ENCODE measurements around the gene ELAVL4.

The ELAVL4 gene

DNA sequence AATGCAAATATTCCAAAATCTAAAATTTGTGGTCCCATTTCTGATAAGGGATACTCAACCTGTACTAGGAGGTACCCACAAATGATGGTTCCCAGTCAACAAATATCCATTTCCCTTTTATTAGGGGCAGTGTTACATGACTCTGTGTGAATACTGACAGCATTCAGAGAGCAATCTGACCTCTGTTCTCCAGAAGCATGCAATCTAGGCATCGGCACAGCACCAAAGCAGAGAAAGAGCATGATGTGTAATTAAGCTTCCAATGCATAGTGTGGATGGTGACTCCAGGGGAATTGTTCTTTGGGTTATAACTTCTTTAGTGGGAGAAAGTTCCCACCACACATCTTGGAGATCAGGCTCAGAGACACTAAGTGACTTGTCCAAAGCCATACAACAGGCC is 71.6 kb downstream of the ELAVL4 start:
- DNase-seq (ENCODE audit: low read depth in 2 of 2): no peak

DNA sequence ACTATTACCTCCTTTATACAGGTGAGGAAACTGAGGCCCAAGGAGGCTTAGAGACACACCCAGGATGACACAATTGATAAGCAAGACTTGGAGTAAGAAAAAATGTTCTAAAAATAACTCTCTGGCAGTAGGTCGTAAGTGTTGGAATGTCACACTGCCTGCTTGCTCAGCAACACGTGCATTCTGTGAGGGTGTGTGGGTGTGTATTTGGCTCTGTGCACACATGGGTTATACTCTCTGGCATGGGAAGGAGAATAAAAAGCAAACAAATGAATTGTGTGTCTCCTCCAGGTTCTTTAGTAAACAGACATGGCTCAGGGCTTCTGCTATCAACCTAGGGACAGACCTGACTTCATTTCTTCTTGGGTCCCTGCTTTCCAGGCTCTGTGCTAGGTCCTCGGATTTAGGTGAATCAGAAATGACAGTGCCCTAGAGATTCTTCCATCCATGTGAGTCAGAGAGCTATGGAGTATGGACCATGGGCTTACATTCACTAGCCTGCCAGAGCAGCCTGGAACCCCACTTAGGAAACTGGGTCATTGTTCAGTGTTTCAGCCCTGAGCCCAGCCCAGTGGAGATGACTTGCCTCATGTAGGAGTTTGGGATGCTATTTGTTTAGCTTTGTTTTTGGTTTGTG is 72.4 kb downstream of the ELAVL4 start:
- no peak for DNase-seq (ENCODE audit: low read depth in 2 of 2)

DNA sequence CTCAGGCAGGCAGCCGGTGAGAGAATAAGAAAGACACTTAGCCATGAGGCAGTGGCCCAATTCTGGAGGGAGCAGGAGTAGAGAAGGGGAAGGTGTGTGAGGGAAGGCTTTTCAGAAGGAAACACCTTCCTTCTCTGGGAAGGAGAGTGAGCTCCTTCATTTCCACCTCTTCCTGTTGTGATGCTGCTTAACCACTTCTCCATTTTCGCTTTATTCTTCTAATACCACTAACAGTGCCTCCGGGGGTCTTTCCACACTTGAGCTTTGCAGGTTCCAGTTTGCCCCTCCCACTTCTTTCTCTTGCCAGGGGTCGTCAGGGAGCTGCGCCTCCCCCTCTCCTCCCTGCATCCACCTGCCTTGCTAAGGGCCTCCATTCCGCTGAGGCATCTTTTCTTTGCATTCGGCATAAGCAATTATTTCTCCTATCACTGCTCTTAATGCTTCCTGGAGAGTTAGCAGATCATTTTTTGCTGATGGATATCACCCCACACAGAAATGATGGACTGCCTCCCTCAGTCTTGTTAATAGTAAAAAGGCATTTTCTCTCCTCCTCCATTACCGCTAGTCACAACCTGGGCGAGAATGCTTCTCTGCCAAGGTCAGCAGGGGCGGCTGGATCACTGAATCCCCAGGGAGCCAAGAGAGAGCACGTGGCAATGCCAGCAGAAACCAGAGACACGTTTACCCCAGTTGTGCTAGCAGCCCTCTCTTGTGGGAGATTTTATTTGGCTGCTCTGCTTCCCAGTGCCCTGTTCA is 74.8 kb downstream of the ELAVL4 start:
- DNase-seq (ENCODE audit: low read depth in 2 of 2): no peak

DNA sequence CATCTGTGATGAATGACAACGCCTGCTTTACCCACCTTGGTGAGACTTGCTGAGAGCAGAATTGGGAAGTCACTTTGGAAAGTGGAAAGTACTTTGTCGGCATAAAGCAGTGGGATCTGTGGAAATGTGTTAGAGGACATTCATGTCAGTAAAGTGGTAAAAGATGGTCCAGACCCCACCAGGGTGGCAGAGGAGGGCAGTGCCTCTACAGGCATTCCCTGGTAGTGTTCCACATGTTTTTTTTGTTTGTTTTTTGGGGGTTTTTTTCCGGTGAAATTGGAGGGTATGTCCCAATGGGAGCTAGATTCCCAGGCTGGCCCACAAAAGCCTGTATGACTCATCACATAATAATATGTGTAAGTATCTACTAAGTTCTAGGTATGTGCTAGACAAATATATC is 80.6 kb downstream of the ELAVL4 start:
- DNase-seq (ENCODE audit: low read depth in 2 of 2): no peak

DNA sequence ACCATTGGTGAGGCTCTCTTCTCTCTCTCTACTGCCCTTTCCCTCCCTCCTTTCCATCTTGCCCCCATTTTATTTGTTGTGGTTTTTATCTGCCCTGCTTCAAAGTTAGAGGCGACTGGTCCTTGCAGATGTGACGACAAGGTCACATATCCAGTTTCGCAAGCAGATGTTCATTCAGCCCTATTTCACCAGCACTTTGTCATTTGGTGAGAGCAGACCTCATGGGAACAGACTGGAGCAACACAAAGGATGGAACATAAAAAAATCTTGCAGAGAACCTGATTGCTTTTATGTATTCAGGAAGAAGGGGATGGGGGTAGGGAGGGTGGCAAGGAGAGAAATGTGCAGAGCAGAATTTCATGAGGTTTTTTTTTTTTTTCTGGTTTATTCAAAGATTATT is 84.3 kb downstream of the ELAVL4 start:
- no peak for DNase-seq (ENCODE audit: low read depth in 2 of 2)

DNA sequence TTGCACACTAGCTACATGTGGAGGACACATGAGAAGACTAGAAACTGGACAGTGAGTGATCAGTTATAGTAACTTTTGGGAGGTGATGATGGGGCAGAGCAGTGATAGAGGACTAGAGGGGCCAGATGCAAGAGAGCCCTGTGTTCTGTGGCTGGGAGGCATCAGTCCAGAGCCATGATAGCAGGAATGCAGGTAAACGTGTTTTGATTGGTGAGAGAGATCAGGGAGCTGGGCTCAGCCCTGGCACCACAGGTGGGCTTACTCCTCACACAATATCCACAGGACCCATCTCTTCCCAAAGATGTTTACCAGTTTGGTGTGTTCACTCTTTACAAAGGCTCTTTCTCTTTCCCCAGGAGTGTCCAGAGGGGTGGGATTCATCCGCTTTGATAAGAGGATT is 86.5 kb downstream of the ELAVL4 start:
- DNase-seq (ENCODE audit: low read depth in 2 of 2): no peak

DNA sequence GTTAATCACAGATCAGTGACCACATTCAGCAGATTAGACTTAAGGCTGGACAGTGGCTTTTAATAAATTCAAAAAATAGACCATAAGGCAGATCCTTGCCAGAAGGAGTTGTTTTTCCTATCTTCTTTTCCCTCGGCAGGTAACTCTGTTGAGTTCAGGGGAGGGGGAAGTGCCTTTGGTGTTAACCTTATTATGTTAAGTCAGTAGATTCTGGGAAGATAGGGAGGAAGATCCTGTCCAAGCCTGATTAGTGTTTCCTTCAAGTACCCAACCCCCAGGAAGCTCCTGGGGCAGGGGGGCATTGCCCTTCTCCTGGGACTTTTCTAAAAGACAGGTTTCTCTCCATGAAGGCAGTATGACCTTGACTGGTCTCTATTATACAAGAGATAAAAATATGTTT is 87.4 kb downstream of the ELAVL4 start:
- DNase-seq (ENCODE audit: low read depth in 2 of 2): no peak

DNA sequence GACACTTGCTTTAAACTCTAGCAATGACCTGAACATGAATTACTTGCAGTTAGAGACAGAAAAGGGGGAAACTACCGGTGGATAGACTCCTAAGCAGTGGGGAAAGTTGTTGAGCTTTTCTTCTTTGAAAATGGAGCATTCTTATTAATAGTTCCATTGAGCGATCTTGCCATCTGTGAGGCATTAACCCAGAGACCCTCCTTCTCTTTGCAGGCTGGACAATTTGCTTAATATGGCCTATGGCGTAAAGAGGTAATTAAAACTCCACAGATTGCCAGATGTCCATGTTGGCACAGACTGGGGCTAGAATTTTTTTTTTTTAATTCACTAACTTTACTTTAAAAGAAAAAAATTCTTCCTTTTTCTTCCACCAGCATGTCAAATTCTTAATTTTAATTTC is 88.5 kb downstream of the ELAVL4 start:
- no peak for DNase-seq (ENCODE audit: low read depth in 2 of 2)

DNA sequence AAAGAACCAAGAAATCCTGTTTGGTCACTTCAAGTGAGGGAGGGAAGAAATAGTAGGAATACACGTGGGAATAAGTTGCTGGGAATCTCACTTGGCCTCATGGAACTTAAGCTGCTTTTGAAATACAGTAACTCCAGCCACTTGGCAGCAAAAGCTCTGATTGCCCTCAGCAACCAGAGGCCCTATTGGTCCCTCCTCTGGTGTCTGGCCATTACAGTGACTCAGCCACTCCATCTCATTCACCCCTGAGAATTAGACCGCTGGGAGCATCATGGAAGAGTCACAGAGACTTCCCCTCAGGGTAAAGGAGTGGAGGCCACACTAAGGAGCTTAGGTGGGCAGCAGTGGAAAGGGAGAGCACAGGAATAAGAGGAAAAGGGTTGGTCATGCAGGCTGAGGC is 99.6 kb downstream of the ELAVL4 start:
- no peak for DNase-seq (ENCODE audit: low read depth in 2 of 2)

DNA sequence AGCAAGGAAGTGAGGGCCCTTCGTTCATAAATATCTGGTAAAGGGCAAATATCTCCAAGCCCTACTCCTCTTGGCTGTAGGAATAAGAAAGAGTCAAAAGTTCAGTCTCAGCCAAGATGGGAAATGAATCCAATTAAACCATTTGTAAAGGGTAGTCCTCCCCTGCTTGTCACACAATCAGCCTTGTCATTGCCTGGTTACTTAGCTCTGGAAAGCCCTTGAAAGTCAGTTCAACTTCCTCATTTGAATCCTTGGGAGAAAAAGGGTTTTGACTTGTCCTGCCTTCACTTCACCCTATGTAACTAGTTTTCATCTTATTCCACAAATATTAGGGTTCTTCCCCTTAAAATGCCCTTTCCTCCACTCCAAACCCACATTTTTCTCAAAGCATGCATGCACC is 100.0 kb downstream of the ELAVL4 start:
- DNase-seq (ENCODE audit: low read depth in 2 of 2): no peak

DNA sequence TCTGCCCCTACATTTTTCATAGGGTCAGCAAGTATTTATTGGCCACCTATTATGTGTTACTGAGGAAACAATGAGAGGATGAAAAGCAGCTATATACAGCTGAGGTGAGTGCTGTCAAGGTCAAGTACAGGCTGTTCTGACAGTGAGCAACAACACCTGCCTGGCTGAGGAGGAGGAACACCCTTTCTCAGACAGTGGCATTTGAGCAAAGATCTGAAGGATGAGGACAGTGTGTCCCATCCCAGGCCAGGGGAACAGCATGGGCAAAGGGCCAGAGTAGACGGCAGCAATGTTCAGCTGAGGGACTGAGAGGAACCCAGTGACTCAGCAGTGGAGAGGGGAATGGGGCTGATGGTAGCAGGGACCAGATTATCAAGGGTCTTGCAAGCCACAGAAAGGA is 101.0 kb downstream of the ELAVL4 start:
- no peak for DNase-seq (ENCODE audit: low read depth in 2 of 2)

DNA sequence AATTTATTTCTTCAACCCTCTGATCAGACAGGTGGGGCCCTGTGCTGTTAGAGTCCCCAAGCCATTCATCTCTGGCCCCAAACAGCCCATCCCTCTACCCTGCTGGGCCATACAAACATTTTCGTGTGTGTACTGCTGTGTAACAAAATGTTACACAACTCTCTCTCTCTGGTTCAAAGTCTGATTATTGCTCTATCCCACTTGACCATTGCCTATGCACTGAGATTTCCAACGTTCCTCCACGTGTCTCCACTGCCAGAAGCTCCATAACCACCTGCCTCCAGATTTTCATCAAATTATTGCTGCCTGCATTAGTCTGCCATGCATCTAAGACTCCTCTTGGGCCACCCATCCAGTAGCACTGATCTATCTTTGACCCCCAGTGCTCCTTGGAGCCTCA is 104.8 kb downstream of the ELAVL4 start:
- DNase-seq (ENCODE audit: low read depth in 2 of 2): no peak

DNA sequence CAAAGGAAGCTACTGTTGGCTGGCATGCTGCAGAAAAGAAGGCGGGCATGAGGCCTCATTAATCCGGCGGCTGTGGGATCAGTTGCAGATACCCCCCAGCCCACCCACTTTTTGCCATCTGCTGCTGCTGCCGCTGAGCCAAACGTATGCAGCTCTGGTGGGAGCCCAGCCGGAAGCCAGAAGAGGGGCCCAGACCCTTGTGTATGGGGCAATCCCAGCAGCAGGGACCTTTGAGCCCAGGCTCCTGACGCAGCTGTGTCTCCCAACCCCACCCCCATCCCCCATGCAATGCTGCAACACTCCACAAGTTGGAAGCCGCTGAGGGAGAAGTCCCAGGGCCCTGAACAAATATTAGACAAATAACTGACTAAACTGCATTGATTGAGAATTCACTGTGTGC is 106.0 kb downstream of the ELAVL4 start:
- DNase-seq (ENCODE audit: low read depth in 2 of 2): no peak

DNA sequence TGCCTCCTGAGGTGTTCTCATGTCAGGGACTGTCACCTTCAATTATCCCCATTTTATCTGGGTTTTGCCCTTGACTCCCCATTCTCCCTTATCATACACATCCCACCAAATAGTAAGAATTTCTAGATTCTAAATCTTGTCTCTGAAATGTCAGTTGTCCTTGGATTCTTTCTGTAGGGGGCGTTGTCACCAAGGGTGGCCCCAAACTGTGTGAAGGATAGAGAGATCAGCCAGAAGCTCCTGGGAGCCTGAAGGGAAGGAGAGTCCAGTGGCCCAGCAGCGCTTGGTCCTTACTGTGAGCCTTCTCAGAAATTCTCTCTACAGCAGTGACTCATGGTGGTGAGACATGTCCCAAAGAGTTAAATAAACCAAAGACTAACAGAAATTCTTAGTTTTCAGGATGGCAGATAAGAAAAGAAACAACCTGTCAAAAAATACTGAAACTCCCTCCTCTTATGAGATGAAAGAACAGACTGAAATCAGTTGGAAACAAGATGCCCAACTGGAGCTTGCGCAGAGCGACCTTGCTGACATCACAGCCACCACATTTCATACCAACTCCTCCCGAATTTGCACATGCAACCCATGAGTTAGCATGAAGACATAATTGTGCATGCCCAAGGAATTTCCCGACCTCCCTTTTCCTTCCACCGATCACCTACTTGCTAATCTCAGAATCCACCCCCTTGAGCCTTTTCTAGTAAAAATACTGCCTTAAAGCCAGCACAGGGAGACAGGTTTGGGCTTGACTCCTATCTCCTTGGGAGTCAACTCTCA is 109.8 kb downstream of the ELAVL4 start:
- DNase-seq (ENCODE audit: low read depth in 2 of 2): no peak

DNA sequence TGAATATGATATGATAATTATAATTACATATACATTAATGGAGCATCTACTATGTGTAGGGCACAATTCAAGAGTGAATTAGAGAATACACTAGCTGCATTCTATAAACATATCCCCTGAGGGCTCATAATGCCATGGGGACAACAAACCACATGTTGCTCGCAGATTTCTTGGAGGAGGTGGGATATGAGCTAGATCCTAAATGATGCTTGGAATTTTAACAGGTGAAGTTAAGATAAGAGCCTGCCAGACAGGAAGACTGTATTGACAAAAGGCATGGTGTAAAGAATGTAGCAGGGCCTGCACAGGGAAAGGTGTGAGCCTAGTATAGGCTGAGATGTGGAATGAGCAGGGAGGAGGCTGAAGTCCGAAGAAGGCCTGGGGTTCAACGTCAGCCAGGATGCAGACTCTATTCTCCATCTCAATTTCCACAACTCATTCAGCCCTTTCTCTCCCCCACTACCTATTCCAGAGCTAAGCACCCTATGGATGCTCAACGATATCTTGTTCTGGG is 120.2 kb downstream of the ELAVL4 start:
- no peak for DNase-seq (ENCODE audit: low read depth in 2 of 2)

DNA sequence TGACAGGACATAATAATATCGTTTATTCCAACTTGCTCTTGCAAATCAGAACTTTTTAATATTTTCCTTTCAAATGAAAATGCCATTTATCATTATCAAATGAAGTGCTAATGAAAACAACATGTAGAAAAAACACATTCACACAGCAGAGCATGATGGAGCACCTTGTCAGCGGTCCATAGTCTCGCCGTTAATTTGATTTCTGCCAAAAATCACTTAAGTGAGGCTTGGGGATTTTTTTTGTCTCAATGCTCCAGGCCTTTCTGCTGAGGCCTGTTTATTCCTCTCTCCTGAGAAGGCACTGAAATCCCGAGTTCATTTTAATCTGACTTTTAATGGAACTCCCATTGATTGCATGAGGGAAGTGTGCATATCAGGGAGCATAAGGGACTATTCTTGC is 122.5 kb downstream of the ELAVL4 start:
- DNase-seq (ENCODE audit: low read depth in 2 of 2): no peak

DNA sequence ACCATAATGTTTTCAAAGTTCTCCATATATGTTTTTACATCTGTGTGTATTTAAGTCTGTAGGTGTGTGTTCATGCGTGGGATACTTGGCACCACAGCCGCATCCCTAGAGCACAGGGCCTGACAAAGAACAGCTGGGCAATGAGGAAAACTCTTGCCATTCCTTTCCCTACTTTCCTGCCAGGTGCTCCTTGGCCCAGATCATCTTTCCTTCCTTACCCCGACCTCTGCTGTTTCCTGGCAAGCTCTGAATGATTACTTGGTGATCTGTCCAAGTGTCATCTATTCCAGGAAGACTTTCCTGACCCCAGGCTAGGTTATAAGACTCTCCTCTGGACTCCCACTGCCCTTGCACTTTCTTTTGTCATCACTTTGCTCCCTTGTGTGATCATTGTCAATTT is 123.6 kb downstream of the ELAVL4 start:
- no peak for DNase-seq (ENCODE audit: low read depth in 2 of 2)

DNA sequence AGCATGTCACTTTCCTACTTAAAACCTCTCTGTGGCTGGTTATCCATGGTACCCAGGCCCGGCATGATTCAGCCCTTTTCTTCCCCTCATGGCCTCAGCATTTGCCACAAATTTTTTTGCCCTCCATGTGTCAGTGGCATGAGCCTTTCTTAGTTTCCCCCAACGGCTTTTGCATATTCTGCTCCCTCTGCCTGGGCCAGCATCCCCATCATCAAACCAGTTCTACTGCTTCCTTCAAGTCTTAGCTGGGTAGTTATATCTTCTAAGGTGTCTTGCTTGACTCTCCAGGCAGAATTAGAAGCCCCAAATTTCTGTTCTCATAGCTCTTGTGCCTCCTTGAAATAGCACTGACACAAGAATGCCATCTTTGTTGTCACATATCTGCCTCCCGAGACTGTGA is 127.9 kb downstream of the ELAVL4 start:
- no peak for DNase-seq (ENCODE audit: low read depth in 2 of 2)

DNA sequence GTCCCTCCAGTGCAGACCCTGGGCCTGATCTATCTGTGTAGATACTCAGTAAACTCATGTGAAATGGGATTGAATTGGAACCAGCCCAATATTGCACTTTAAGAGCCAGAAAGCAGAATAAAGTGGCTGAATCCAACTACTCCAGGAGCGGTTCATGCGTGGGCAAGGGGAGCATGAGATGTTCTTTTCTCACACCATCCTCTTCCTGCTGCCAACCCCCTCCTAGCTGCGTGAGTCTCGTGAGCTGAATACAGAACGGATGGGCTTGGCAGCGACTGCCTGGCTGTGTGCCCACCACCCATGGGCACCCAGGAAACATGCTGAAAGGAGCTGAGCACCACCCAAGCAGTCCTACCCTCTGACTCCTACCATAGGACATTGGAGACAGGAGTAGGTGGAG is 128.3 kb downstream of the ELAVL4 start:
- no peak for DNase-seq (ENCODE audit: low read depth in 2 of 2)

DNA sequence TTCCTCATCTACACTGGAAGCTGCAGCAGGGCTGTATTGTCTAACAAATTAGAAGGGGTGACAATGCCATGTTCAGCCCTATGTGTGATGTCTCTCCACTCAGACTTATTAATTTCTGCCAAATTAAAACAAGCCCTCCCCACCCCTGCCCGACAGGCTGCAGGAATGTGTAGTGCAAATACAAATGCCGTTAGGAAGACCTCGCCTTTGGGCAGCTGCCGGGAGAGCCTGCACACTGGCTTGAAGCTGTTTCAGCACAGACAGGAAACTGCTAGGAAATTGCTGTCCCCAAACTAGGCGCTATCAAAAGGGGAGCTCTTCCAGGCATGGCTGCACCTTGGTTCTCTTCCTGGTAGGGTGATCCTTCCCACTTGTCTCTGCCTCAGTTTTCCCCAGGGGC is 135.2 kb downstream of the ELAVL4 start:
- no peak for DNase-seq (ENCODE audit: low read depth in 2 of 2)

DNA sequence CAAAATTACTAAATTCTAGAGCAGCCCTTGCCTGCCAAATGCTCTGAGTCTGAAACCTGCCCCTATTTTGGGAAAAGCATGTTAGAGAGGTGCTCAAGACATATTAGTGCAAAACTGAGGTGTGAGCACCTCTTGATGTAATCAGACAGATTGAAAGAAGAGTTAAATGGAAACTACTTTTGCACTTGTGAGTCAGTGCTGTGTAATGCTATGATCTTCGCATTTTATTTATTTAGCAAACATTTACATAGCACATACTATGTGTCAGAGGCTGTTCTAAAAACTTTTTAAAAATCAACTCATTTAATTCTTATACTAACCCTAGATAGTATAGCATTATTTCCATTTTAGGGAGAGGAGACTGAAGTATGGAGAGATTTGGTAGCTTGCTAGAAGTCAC is 138.1 kb downstream of the ELAVL4 start:
- DNase-seq (ENCODE audit: low read depth in 2 of 2): no peak

DNA sequence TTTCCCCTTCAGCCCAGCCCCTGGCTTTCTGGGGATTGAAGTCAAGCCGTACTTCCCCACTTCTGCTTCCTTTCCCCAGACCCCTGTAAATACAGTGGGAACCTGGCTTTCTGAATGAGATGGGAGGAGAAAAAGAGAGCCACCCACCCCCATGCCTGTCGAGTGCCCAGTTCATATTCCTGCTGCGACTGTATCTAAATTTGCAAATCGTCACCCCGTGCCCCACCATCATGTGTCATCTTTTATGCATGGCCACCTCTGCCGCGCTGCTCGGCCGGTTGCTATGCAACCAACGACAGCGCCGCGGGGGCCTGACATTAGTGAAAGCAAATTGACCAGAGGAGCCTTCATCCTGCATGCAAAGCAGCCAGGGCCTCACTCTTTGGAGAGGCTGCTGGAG is 143.0 kb downstream of the ELAVL4 start:
- no peak for DNase-seq (ENCODE audit: low read depth in 2 of 2)

DNA sequence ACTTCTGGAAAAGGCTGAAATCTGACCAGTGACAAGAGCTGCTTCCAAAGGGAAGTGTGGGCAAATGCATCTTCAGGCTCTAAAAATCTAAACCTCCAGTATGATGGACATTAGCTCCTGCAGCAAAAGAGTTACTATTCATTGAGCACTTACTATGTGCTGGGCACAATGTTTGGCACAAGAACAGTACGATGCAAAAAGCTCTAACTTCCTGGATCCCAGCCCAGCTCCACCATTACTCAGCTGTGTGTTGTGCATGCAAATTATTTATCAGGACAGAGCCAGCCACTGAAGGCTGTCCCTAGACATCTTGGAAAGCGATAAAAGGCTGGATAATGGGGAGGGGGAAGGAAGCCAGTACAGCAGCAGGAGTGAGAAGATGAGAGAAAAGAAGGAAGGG is 143.5 kb downstream of the ELAVL4 start:
- no peak for DNase-seq (ENCODE audit: low read depth in 2 of 2)
